ENCODE measurements around the gene RFXANK. TPM values are rescaled to one million over a fixed set of nuclear protein-coding genes. Genes with fewer than 3 reads are reported as not detected.
A peak's percentile ranks its signal among the peaks of the same experiment; 100 is the strongest.
"Not testable (repeated sequence)": the region's sequence is repeated elsewhere in the genome, so short reads cannot be mapped to it uniquely, and the experiment has no call there.

Gene RFXANK
- total RNA-seq, 1 experiment from 2014 or later = 78.7 TPM

- CTCF ChIA-PET = interaction anchor here (1.0 to 1.9 kb wide), 3 partner anchors 14 to 26 kb away, joined by 3 to 7 read pairs (median 3); no protein-coding TSS in a partner anchor
- DNase-seq (ENCODE audit: low spot score) (peak; percentile 52), ATAC-seq (no peak)
- Mint-ChIP-seq H3K27me3 (ENCODE audit: low read depth) (peaks cover 68% of the 10 kb centered on the region), H3K36me3 (no peaks in the 10 kb centered on the region), H3K27ac (no peak overlapping the region), H3K9me3 (no peaks in the 10 kb centered on the region), H3K4me1 (peaks cover 15% of the 10 kb centered on the region), H3K4me3 (no peak overlapping the region)
- POLR2A ChIA-PET = interaction anchor here (1.0 kb wide), 1 partner anchor 53 kb away, joined by 3 read pairs; no protein-coding TSS in a partner anchor
- no peak for TF ChIP-seq AFF4 (CRISPR knock-in tag; IDR thresholded peaks at IDR 0.05; ENCODE audit: borderline replicate concordance)
- TF ChIP-seq SP1 (CRISPR knock-in tag; conservative IDR thresholded peaks at IDR 0.05) = no peak
- no peak for TF ChIP-seq JUN (CRISPR knock-in tag; IDR thresholded peaks at IDR 0.05)
- no peak for TF ChIP-seq E2F5 (CRISPR knock-in tag; IDR thresholded peaks at IDR 0.05)
- no peak for TF ChIP-seq GTF2I (CRISPR knock-in tag; conservative IDR thresholded peaks at IDR 0.05)
- no peak for TF ChIP-seq TEAD1 (CRISPR knock-in tag; IDR thresholded peaks at IDR 0.05)
- no peak for TF ChIP-seq E2F1 (CRISPR knock-in tag; IDR thresholded peaks at IDR 0.05)
- peak; percentile 100 for TF ChIP-seq GABPB1 (CRISPR knock-in tag; IDR thresholded peaks at IDR 0.05)
- peak; percentile 62; the same call in 1 of the 2 replicates for TF ChIP-seq ZNF281 (CRISPR knock-in tag; IDR thresholded peaks at IDR 0.05)
Measured at GRCh38 chr19:19171821-19172532, 20.1 kb upstream of the RFXANK start.

- H3K36me3 Mint-ChIP-seq; ATAC-seq; H3K27ac Mint-ChIP-seq; DNase-seq (ENCODE audit: low spot score); H3K4me3 Mint-ChIP-seq; H3K9me3 Mint-ChIP-seq; POLR2A ChIA-PET: not testable (repeated sequence)
- Mint-ChIP-seq H3K27me3 (ENCODE audit: low read depth) (peaks cover 57% of the 10 kb centered on the region), H3K4me1 (peaks cover 15% of the 10 kb centered on the region)
- CTCF ChIA-PET = interaction anchor here (1.0 to 4.4 kb wide), 4 partner anchors 13 to 57 kb away, joined by 4 to 52 read pairs (median 7); partner anchors contain the start of gene NR2C2AP
Measured at GRCh38 chr19:19173243-19173642, 18.8 kb upstream of the RFXANK start.

- Mint-ChIP-seq H3K27ac (no peak overlapping the region), H3K4me1 (peaks cover 2% of the 10 kb centered on the region; the same call in 1 of the 2 replicates), H3K36me3 (peaks cover under 1% of the 10 kb centered on the region), H3K4me3 (no peak overlapping the region), H3K9me3 (no peaks in the 10 kb centered on the region), H3K27me3 (ENCODE audit: low read depth) (peaks cover 20% of the 10 kb centered on the region)
- POLR2A ChIA-PET = no interaction called here
- TF ChIP-seq SOX15 (CRISPR knock-in tag; IDR thresholded peaks at IDR 0.05) (no peak), USF2 (CRISPR knock-in tag; IDR thresholded peaks at IDR 0.05) (peak; percentile 81), USF1 (CRISPR knock-in tag; IDR thresholded peaks at IDR 0.05) (peak; percentile 72)
- DNase-seq (ENCODE audit: low spot score) = no peak
- 0 out of 2 replicates have a peak, but pooled peaks have one; percentile 10 for ATAC-seq
- CTCF ChIA-PET = interaction anchor here (0.9 to 4.4 kb wide), 3 partner anchors 9 to 33 kb away, joined by 3 to 52 read pairs (median 19); no protein-coding TSS in a partner anchor
Measured at GRCh38 chr19:19176950-19177349, 15.1 kb upstream of the RFXANK start.
